ENCODE data around the gene STAG3.

- TF ChIP-seq CTCF (IDR thresholded peaks at IDR 0.05; ENCODE audit: low read depth, low read length) (no peak), MYC (IDR thresholded peaks at IDR 0.05; ENCODE audit: low read depth, low read length) (no peak), MAX (IDR thresholded peaks at IDR 0.05; ENCODE audit: low read depth, low read length) (no peak)
Observed at GRCh38 chr7:100170101-100170897, 7.4 kb upstream of the STAG3 start.
